K562 (cell line): ENCODE results near the gene TECRL. TPM values are rescaled to one million over a fixed set of nuclear protein-coding genes. Genes with fewer than 3 reads are reported as not detected.

Experiments
- ATAC-seq: fragments of 200-7000 bp; cut with Tn5 transposase; 3 replicates; pipeline ENCODE4 v1.9.1; 2020; ENCODE audit warnings: moderate library complexity
- BruUV-seq: library from RNA; stranded (reverse); fragments of 400-500 nt; replicated peaks from 2 replicates; lab custom pipeline; 2021; lab: Mats Ljungman, UMichigan
- CTCF ChIA-PET: fragments of 300-600 bp; formaldehyde crosslinking; extraction: SDS; loops from one replicate; lab custom pipeline; 2021; ENCODE audit warnings: low intra/inter-chr PET ratio; lab: Yijun Ruan, JAX
- POLR2A ChIA-PET: fragments of 300-600, 350-650 bp; sonication (Branson Sonifier 250); formaldehyde crosslinking; extraction: SDS; loops from one replicate; lab custom pipeline; 2021; ENCODE audit warnings: antibody characterized with exemption, inconsistent platforms; lab: Yijun Ruan, JAX
- DNase-seq, 4 experiments: peaks; one replicate each; pipeline versions ENCODE4 v3.0.0 to v3.0.0-alpha.2; 2011 to 2018; ENCODE audit warnings: low spot score in 3 of 4, mixed read lengths in 3 of 4; ENCODE audit errors: extremely low read depth in 1 of 4
- FAIRE-seq: peaks from 2 replicates; lab custom pipeline; 2011; peaks lifted over from hg19 to GRCh38; lab: Jason Lieb, UNC
- H2AFZ ChIP-seq: 2 replicates; pipeline ENCODE4 v1.6.0; 2011; ENCODE audit warnings: low read depth, low read length, control low read depth, inconsistent platforms
- H3K27ac ChIP-seq: fragments of 200-600 bp; 3 replicates; pipeline ENCODE4 v1.8.0; 2011; ENCODE audit warnings: low read depth, mild to moderate bottlenecking, control low read depth, inconsistent platforms, low read length, moderate library complexity, mixed read lengths; ENCODE audit errors: extremely low read depth
- H3K27me3 ChIP-seq, 2 experiments: fragments of 300-600 bp in 1 of 2; 2 replicates in 1 of 2; 3 replicates in 1 of 2; pipeline versions ENCODE4 v1.6.0 to v1.8.0; 2011; ENCODE audit warnings: inconsistent platforms in 2 of 2, low read length in 2 of 2, mild to moderate bottlenecking in 1 of 2, mixed read lengths in 1 of 2, moderate library complexity in 1 of 2; ENCODE audit not compliant: control insufficient read depth in 2 of 2, insufficient read depth in 2 of 2
- H3K36me3 ChIP-seq: fragments of 300-600 bp; 3 replicates; pipeline ENCODE4 v1.8.0; 2011; ENCODE audit warnings: mild to moderate bottlenecking, low read length, inconsistent platforms; ENCODE audit not compliant: control insufficient read depth, insufficient read depth
- H3K4me1 ChIP-seq, 2 experiments: fragments of 200-600 bp in 1 of 2; replicated peaks in 1 of 2; 2 replicates in 1 of 2; 3 replicates in 1 of 2; pipeline versions ENCODE4 v1.5.1 to v1.8.0; 2011; ENCODE audit warnings: inconsistent platforms in 2 of 2, low read length in 2 of 2, mild to moderate bottlenecking in 1 of 2, mixed read lengths in 1 of 2, moderate library complexity in 1 of 2; ENCODE audit not compliant: control insufficient read depth in 2 of 2, insufficient read depth in 2 of 2
- H3K4me2 ChIP-seq: 2 replicates; pipeline ENCODE4 v1.6.1; 2011; ENCODE audit warnings: low read length, control low read depth, inconsistent platforms, mixed read lengths; ENCODE audit not compliant: insufficient read depth
- H3K4me3 ChIP-seq: fragments of 200-600 bp; sonication (generic), shearing (Covaris generic); 2 replicates; pipeline ENCODE4 v1.5.1; 2016; ENCODE audit warnings: control low read depth, inconsistent platforms
- H3K79me2 ChIP-seq: fragments of 200-600 bp; 3 replicates; pipeline ENCODE4 v1.8.0; 2011; ENCODE audit warnings: low read length, inconsistent platforms; ENCODE audit not compliant: control insufficient read depth, insufficient read depth
- H3K9ac ChIP-seq, 2 experiments: 2 replicates each; pipeline versions ENCODE4 v1.6.0 to v1.6.1; 2011; ENCODE audit warnings: low read depth in 2 of 2, low read length in 2 of 2, control low read depth in 1 of 2, inconsistent platforms in 1 of 2, mild to moderate bottlenecking in 1 of 2, mixed read lengths in 1 of 2; ENCODE audit not compliant: insufficient read depth in 1 of 2
- H3K9me1 ChIP-seq: one replicate; pipeline ENCODE4 v1.6.0; 2011; ENCODE audit warnings: inconsistent platforms, mild to moderate bottlenecking, low read length, moderate library complexity; ENCODE audit not compliant: control insufficient read depth, insufficient read depth
- H3K9me3 ChIP-seq: replicated peaks from 2 replicates; pipeline ENCODE4 v1.5.1; 2011; ENCODE audit warnings: low read depth, low read length, inconsistent platforms; ENCODE audit not compliant: control insufficient read depth, insufficient read depth
- H4K20me1 ChIP-seq: replicated peaks from 2 replicates; pipeline ENCODE4 v1.6.1; 2011; ENCODE audit warnings: low read length, inconsistent platforms, mixed read lengths; ENCODE audit not compliant: control insufficient read depth, insufficient read depth
- BCOR ChIP-seq: fragments of 450-650 bp; IDR thresholded peaks from 2 replicates; pipeline ENCODE4 v1.6.1; 2016
- CREB1 ChIP-seq, 2 experiments: sonication (generic) in 1 of 2; formaldehyde crosslinking in 1 of 2; IDR thresholded peaks; 2 replicates each; pipeline versions ENCODE4 v1.6.1 to v1.8.0; 2012 to 2022; ENCODE audit warnings: inconsistent platforms in 1 of 2, mild to moderate bottlenecking in 1 of 2, missing genetic modification reagents in 1 of 2, moderate library complexity in 1 of 2
- DACH1 ChIP-seq: fragments of 450-650 bp; IDR thresholded peaks from 2 replicates; pipeline ENCODE4 v1.6.1; 2018; ENCODE audit not compliant: partially characterized antibody
- EZH2 ChIP-seq: IDR thresholded peaks from 2 replicates; pipeline ENCODE4 v1.6.1; 2012; ENCODE audit warnings: low read depth, mild to moderate bottlenecking, inconsistent platforms, low read length, borderline replicate concordance
- HNRNPH1 ChIP-seq: fragments of 200-400 bp; formaldehyde crosslinking; optimal IDR thresholded peaks from 2 replicates; pipeline ENCODE3; 2017; ENCODE audit warnings: low read depth, mild to moderate bottlenecking, low read length, moderate library complexity
- NFYB ChIP-seq: IDR thresholded peaks from 2 replicates; pipeline ENCODE4 v1.6.1; 2011; ENCODE audit warnings: mild to moderate bottlenecking, moderate library complexity; ENCODE audit not compliant: insufficient read length; ENCODE audit errors: extremely low read depth
- OTX1 ChIP-seq: fragments of 450-650 bp; formaldehyde crosslinking; IDR thresholded peaks from 2 replicates; pipeline ENCODE4 v1.4.0; 2022; ENCODE audit warnings: mild to moderate bottlenecking
- RBBP5 ChIP-seq: fragments of 200-600 bp; sonication (generic); IDR thresholded peaks from 2 replicates; pipeline ENCODE4 v1.6.1; 2012; ENCODE audit warnings: borderline replicate concordance, mild to moderate bottlenecking, low read length, control low read depth, inconsistent platforms; ENCODE audit not compliant: insufficient read depth, poor library complexity, severe bottlenecking
- SREBF2 ChIP-seq: sonication (generic); formaldehyde crosslinking; IDR thresholded peaks from 2 replicates; pipeline ENCODE4 v1.4.0; 2020; ENCODE audit warnings: mild to moderate bottlenecking, missing genetic modification reagents
- WGBS: fragments of 100-300 bp; shearing (Covaris generic); methylation state at CpG from one replicate; pipeline ENCODE4 v1.1.6; 2016; ENCODE audit warnings: low coverage, mixed read lengths; ENCODE audit not compliant: insufficient coverage; ENCODE audit errors: missing lambda C conversion rate; 5-methylcytosine and 5-hydroxymethylcytosine counted together
- in situ Hi-C: fragments of 300-500 bp; cut with MboI; formaldehyde crosslinking; loops from 4 replicates; pipeline ENCODE4 v1.15.0; 2018; ENCODE audit warnings: inconsistent platforms, mixed read lengths
- intact Hi-C: fragments of 100-400 bp; cut with micrococcal nuclease; formaldehyde crosslinking; loops from 2 replicates; pipeline ENCODE4 v1.14.2; 2022
- polyA plus RNA-seq, 8 experiments: library from polyadenylated mRNA; depleted of rRNA in 4 of 8; stranded (reverse) in 5 of 8; unstranded in 3 of 8; fragments of >200 nt; fragmentation: Nextera tagmentation in 2 of 8; fragmentation: Illumina TruSeq in 1 of 8; extraction: Ambion mirVana in 2 of 8; extraction: Trizol in 1 of 8; gene quantifications; 2 replicates each; pipeline versions ENCODE4 v1.2.1 to v1.2.3, GENCODE V29; 2011 to 2014; ENCODE audit warnings: inconsistent platforms in 1 of 8, missing spikeins in 1 of 8
- total RNA-seq, 7 experiments: library from RNA; depleted of rRNA in 6 of 7; stranded (reverse); fragments of >200 nt in 6 of 7; fragmentation: Illumina TruSeq in 2 of 7; extraction: Trizol in 2 of 7; gene quantifications; 2 replicates each; pipeline versions ENCODE4 v1.2.1 to v1.2.3, GENCODE V29; 2011 to 2021; ENCODE audit warnings: low replicate concordance in 1 of 7

The TECRL gene
- total and polyA plus RNA-seq, 9 of the 15 experiments (the other 6 are each of a cell fraction or from before 2014, with no cell fraction given): not detected

GRCh38 chr4:64330143-64330542, 79.1 kb downstream of the TECRL start (continued):
- no peak for TF ChIP-seq BCOR

DNA sequence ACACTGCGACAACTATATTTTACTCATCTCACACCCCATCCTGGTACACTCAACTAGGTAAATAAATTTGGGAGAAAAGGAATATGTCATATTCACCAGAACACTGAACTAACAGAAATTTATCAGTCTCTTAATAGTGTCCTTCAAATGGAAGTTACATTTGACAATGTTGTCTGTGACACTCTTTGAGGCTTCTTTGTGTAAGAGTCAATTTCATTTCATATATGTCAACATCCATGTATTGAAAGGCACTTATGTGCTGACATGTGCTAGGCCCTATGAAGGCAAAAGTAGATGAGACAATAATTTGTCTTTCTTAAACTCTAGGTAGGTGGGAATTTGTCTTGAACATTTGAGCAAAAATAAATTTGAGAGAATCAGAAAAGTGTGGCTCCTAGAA, 82.0 kb downstream of the TECRL start:
- BruUV-seq: no TSS peak
- Histone ChIP-seq H3K27me3 (no peaks in the 10 kb centered on the region), H3K9me1 (no peaks in the 10 kb centered on the region), H3K4me1 (no peaks in the 10 kb centered on the region), H3K79me2 (no peaks in the 10 kb centered on the region), H4K20me1 (no peaks in the 10 kb centered on the region), H3K9me3 (no peaks in the 10 kb centered on the region), H3K4me3 (no peak overlapping the region), H3K36me3 (no peaks in the 10 kb centered on the region), H3K27ac (no peak overlapping the region), H3K9ac (no peak overlapping the region), H3K4me2 (no peak overlapping the region), H2AFZ (no peak overlapping the region)
- ATAC-seq (no peak), DNase-seq (no peak), FAIRE-seq (no peak)
- in situ Hi-C loops (no loop called here), intact Hi-C loops (no loop called here)
- WGBS: 0% methylated on average over 1 of the region's 1 CpG
- POLR2A ChIA-PET: no interaction called here
- CTCF ChIA-PET: no interaction called here
- TF ChIP-seq DACH1 (no peak), CREB1 (IDR thresholded peaks at IDR 0.05) (no peak), CREB1 (CRISPR knock-in tag; IDR thresholded peaks at IDR 0.05) (no peak), OTX1 (no peak), NFYB (no peak), HNRNPH1 (no peak), EZH2 (no peak), SREBF2 (CRISPR knock-in tag) (no peak), RBBP5 (no peak)
